Middle frontal gyrus (tissue), 1 donor: Measurements from ENCODE around the gene PRXL2B.

ENCODE experiments used
- DNase-seq: peaks from one replicate; pipeline ENCODE4 v3.0.0-alpha.2; 2015; ENCODE audit warnings: low spot score; ENCODE audit errors: extremely low spot score

Gene PRXL2B

DNA sequence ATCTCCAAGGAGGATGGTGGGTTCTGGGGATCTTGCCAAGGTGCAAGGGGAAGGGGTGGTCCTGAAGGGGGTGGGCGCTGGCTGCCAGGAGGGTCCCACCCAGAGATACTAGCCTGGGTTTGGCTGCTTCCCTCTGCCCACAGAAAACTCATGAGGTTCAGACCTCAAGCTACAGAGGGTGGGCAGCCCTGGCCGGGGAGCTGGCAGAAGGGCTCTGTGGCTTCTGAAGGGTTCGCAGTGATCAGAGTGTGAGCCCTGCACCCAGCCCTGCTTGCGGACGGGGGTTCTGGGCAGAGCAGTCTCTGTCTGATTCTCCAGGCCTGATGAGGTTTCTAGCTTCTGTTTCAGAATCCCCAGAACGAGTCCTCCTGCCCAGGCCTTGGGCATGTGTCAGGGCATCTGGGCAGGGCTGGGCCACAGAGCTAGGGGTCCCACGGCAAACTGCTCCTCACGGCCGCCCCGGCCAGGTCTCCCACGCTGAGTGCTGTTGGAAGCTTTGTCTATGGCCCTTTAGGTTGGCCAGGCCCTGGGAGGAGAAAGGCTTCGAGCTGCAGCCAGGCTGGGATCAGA lies 46.9 kb downstream of the PRXL2B start:
- no peak for DNase-seq

DNA sequence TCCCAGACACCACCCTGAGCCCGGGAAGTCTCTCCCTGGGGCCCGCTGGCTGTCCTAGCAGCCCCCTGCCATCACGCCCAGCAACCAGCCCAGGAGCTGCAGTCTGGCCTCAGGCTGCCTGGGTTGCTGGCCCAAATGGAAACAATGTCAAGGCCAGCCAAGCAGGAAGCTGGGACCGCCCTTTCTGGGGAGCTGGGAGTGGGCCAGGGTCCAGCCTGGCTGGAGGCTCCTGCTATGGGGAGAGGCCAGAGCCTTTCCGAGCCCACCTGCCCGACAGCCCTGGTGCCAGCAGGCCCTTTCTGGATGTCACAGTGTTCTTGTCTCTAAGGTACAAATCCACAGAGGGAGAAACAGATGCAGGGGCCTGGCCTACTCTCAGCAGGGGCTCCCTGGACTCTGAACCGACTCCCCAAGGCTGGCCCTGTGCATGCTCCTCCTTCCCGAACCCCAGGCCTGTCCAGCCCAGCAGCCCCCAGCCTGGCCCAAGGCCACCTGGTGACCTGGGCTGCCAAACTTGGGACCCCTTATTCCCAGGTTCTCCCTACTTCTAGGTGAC lies 47.4 kb downstream of the PRXL2B start:
- no peak for DNase-seq

DNA sequence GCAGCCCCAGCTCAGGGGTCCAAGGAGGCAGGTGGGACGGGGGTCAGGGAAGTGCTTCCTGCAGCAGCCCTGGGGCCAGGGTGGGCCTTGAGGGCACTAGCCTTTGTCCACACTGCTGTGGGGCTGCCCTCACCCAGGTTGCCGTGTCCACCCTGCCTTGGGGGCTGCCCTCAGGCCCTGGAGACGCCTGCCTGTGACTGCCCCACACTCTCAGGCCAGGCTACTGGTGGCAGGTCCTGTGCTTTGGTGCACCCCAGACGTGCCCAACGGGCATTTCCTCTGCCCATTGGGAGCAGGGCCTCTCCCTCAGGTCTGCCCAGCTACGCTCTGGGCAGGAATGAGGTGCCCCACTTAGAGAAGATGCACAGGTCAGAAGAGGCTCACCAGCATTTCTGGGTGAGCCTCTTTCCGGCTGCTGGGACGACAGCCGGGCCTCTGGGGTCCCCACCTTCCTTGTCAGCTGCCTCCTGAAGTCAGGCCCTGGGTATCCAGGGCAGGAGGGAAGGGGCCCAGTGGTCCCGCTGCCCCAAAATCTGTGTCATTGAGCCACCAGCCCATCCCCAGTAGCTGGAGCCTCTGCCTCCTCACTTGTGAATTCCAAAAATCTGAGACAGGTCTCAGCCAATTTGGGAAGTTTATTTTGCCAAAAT lies 48.9 kb downstream of the PRXL2B start:
- DNase-seq: no peak

DNA sequence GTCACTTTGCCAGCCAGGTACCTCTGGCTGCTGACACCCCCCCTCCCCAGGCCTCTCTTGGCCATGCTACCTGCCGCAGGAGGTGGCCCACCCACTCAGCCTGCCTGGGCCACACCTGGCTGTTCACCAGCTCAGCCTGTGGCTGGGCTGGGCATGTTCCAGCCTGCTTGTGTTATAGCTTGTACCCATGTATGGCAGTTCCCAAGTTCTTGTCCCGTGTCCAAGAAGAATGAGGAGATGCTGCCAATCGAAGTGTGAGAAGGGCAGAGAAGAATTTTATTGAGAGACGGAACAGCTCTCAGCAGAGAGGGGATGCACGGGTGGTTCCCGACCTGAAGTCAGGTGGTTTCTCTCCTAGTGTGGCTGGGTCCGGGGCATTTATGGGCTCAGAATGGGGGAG lies 50.2 kb downstream of the PRXL2B start:
- DNase-seq: no peak

DNA sequence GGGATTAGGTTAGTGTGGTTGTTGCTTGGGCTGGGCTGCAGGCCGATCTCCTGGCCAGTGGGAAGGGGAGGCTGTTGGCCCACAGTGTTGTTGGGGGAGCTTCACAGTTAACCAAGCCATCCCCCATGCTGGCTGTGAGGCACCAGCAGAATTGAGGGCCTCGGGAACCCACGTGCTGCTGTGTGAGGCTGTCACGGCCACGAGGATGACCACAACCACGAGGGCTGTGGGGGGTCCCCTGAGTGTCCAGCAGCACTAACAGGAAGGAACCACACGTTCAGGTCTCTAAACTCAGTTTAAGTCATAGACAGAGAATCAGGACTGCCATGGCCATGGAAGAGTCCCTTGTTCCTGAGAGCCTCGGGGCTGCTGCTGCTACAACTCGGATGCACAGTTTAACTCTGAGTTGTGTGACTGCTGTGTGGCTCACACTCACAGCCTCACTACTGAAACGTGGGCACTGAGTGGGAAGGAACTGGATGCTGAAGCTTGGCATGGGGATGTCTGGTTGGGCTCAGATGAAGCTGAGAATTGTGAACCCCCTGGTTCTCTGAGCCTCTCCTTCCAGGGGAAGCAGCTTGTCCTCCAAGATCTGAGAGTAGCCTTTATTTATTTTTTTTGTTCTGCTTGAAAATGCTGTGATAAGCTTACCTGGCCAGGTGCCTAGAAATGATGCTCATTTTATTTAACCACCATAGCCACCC lies 51.0 kb downstream of the PRXL2B start:
- DNase-seq: no peak

DNA sequence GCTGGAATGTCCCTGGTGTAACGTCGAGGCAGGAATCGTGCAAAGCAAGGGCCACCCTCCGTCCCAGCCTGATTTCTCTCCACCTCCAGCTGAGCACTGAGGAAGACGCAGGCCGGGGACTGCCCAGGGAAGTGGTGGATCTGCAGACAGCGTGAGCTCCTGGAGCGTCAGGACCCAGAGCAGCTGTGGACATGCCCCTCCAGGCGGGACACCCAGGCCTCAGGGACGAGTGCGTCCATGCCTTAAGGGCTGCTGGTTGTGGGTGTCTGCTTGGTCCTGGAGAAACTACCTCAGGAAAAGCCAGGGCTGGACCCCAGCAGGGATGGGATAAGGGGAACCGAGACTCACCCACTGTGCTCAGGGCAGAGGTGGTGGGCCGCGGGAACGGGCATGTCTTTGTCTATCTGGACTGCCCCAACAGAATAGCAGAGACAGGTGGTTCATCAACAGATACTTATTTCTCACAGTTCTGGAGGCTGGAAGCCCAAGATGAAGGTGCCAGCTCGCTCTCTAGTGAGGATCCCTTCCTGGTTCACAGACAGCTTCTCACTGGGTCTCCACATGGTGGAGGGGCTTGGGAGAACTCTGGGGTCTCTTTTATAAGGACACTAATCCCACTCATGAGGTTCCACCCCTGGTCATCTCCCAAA lies 52.0 kb downstream of the PRXL2B start:
- DNase-seq: no peak

DNA sequence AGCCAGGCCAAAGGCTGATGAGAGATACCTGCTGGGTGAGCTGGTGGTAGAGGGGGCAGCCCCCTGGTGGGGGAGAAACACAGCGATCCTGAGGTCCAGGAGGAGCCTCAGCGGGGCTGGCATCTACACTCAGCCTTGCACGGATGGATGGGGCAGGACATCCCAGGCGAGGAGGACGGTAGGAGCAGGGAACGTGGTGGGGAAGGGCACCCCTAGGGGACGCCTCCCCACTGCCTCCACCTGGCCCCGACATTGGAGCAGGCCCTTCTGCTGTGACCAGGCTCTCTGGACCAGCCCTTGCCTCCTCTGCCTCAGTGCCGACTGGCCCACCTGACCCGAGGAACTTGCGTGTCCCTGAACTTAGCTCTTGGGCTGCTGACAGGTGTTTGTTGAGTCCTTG lies 52.6 kb downstream of the PRXL2B start:
- DNase-seq: no peak

DNA sequence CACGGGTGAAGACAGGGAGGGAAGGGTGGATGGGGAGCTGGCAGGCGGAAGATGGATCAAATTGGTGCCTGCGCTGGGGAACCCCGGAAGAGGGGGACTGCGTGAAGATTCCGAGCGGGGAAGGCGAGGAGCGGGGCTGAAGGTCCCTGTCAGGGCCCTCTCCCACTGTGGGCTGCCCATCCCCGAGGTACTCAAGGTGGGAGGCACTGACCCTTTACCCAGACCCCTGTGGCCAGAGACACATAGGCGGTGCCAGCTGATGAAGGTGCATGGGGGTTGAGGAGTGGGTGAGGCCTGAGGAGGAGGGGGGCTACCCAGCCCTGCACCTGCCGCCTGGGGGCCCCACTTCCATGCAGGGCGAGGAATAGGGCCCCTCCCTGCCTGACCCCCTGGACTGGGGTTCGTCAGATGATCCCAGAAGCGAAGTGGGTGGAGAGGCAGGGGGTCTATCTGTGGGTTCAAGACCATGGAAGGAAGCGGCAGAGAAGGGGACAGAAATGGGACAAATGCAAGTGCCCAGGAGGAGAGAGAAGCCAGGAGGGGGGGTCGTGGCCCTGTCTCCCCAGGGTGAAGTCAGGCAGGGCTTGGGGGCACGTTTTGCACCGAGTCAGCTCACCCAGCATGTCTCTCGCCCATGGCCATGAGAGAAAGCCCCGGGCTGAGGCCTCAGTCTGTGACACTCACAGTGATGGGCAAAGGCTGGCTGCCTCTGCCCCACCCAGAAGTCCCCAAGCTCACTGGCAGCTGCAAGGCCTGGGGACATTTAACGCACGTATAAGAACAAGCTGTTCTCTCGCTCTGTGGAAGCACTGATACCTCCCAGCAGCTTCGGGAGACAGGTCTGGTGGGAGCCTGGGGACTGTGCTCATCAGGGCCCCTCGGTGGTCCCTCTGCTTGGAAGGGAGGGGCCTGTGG lies 53.3 kb downstream of the PRXL2B start:
- no peak for DNase-seq

DNA sequence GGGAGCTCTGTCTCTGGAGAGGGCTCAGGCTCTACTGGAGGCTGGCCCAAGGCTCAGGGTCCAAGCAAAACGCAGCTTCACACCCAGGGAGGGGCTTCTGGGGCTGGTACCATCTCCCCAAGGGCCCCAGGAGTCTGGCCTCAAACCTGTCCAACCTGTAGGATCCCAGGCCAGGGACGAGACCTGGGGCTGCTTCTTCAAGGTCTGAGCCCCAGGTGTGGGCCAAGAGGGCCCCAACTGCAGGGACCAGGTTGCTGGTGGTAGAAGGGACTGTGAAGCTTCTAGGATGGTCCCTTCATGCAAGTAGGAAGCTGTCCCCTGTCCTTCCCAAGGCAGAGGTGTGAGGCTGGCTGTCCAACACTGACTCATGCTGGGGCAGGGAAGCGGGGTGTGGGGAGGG lies 54.0 kb downstream of the PRXL2B start:
- DNase-seq: no peak
